Suprapubic skin (tissue), 3 donors: Measurements from ENCODE around the gene BCL7C.

Experiments used
- CTCF ChIP-seq, 2 donors: fragments of 200-600 bp in 1 of 2; fragments of 450-650 bp in 1 of 2; sonication (generic) in 1 of 2; IDR thresholded peaks; one replicate each; pipeline ENCODE4 v1.5.1; 2016 to 2019; ENCODE audit warnings: antibody characterized with exemption in 2 of 2, mild to moderate bottlenecking in 1 of 2, moderate library complexity in 1 of 2
- EP300 ChIP-seq: sonication (generic); formaldehyde crosslinking; IDR thresholded peaks from one replicate; pipeline ENCODE4 v1.6.1; 2017; ENCODE audit warnings: antibody characterized with exemption
- POLR2A ChIP-seq, 2 donors: fragments of 450-650 bp; IDR thresholded peaks; one replicate each; pipeline ENCODE4 v1.6.1; 2017; ENCODE audit warnings: antibody characterized with exemption in 2 of 2, mild to moderate bottlenecking in 2 of 2, moderate library complexity in 2 of 2

DNA sequence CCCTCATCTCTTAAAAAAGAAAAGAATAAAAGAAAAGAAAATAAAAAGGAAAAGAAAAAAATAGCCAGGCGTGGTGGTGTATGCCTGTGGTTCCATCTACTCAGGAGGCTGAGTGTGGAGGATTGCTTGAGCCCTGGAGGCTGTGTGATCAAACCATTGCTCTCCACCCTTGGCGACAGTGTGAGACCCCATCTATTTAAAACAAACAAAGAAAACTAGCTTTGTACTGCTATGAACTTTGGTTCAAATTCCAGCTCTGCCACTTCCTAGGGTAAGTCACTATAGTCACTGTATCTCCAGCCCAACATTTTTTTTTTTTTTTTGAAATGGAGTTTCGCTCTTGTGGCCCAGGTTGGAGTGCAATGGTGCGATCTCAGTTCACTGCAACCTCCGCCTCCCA, 6.7 kb upstream of the BCL7C start:
- TF ChIP-seq CTCF (IDR thresholded peaks at IDR 0.05), result no peak
- no peak for TF ChIP-seq EP300
- TF ChIP-seq POLR2A (IDR thresholded peaks at IDR 0.05), result no peak
